Ovary (tissue), 3 donors: ENCODE data around the gene ARHGAP22.

Experiments
- EP300 ChIP-seq: sonication (generic); formaldehyde crosslinking; IDR thresholded peaks from one replicate; pipeline ENCODE4 v1.6.1; 2017; ENCODE audit warnings: antibody characterized with exemption
- POLR2A ChIP-seq: fragments of 450-650 bp; IDR thresholded peaks from one replicate; pipeline ENCODE4 v1.6.1; 2017; ENCODE audit warnings: antibody characterized with exemption, mild to moderate bottlenecking, moderate library complexity
- TF ChIP-seq, protein P1 (sequence below), 3 donors: fragments of 450-650 bp in 2 of 3; fragments of 200-600 bp in 1 of 3; IDR thresholded peaks; one replicate each; pipeline versions ENCODE4 v1.5.1 to v1.8.0; 2016 to 2022; ENCODE audit warnings: antibody characterized with exemption in 3 of 3, mild to moderate bottlenecking in 1 of 3
- donor health status: DM: no; HTN: no; CAD: no.

DNA sequence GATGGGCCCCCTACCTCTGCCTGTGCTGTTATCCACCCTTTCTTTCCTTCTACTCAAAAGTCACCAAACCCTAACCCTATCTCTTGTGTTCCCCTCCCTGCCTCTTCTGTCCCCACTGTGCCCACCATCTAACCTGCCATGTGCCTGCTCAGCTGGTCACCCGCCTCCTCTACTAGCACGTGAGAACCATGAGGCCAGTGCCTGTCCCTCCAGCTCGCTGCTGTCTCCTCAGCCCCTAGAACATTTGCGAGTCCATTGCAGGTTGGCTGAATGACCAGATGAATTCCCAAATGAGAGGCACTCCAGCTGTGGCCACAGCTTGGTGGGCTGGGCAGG is 129.0 kb downstream of the ARHGAP22 start:
- TF ChIP-seq, protein P1, sequence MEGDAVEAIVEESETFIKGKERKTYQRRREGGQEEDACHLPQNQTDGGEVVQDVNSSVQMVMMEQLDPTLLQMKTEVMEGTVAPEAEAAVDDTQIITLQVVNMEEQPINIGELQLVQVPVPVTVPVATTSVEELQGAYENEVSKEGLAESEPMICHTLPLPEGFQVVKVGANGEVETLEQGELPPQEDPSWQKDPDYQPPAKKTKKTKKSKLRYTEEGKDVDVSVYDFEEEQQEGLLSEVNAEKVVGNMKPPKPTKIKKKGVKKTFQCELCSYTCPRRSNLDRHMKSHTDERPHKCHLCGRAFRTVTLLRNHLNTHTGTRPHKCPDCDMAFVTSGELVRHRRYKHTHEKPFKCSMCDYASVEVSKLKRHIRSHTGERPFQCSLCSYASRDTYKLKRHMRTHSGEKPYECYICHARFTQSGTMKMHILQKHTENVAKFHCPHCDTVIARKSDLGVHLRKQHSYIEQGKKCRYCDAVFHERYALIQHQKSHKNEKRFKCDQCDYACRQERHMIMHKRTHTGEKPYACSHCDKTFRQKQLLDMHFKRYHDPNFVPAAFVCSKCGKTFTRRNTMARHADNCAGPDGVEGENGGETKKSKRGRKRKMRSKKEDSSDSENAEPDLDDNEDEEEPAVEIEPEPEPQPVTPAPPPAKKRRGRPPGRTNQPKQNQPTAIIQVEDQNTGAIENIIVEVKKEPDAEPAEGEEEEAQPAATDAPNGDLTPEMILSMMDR (IDR thresholded peaks at IDR 0.05), result no peak
- no peak for TF ChIP-seq POLR2A
- no peak for TF ChIP-seq EP300
